Endodermal cell (in vitro differentiated cells): Measurements from ENCODE around the gene ASB6. TPM values are rescaled to one million over a fixed set of nuclear protein-coding genes. Genes with fewer than 3 reads are reported as not detected.

Experiments used
- DNase-seq: peaks from one replicate; pipeline ENCODE4 v3.0.0-alpha.2; 2017
- H3K27ac ChIP-seq: 2 replicates; pipeline ENCODE4 v1.5.1; 2013; ENCODE audit warnings: mild to moderate bottlenecking, low read depth, low read length, moderate library complexity
- H3K27me3 ChIP-seq: 2 replicates; pipeline ENCODE4 v1.6.1; 2013; ENCODE audit warnings: mild to moderate bottlenecking, low read length, moderate library complexity; ENCODE audit not compliant: insufficient read depth, control insufficient read depth, poor library complexity, severe bottlenecking
- H3K36me3 ChIP-seq: 2 replicates; pipeline ENCODE4 v1.7.0; 2013; ENCODE audit warnings: mild to moderate bottlenecking, low read length, moderate library complexity; ENCODE audit not compliant: control insufficient read depth, insufficient read depth
- H3K4me1 ChIP-seq: one replicate; pipeline ENCODE4 v1.7.0; 2013; ENCODE audit warnings: low read length; ENCODE audit not compliant: control insufficient read depth, insufficient read depth
- H3K4me3 ChIP-seq: 2 replicates; pipeline ENCODE4 v1.5.1; 2013; ENCODE audit warnings: mild to moderate bottlenecking, low read length, moderate library complexity
- H3K9ac ChIP-seq: 2 replicates; pipeline ENCODE4 v1.6.1; 2013; ENCODE audit warnings: mild to moderate bottlenecking, low read length, moderate library complexity; ENCODE audit not compliant: poor library complexity, severe bottlenecking; ENCODE audit errors: extremely low read depth
- H3K9me3 ChIP-seq: 2 replicates; pipeline ENCODE4 v1.6.1; 2013; ENCODE audit warnings: mild to moderate bottlenecking, low read length, moderate library complexity; ENCODE audit not compliant: control insufficient read depth
- H3K27ac Mint-ChIP-seq: 2 replicates; pipeline ENCODE4 v1.8.0; 2020; ENCODE audit warnings: mixed read lengths
- H3K27me3 Mint-ChIP-seq: 2 replicates; pipeline ENCODE4 v1.8.0; 2021; ENCODE audit warnings: mild to moderate bottlenecking, mixed read lengths; ENCODE audit not compliant: insufficient read depth
- H3K36me3 Mint-ChIP-seq: 2 replicates; pipeline ENCODE4 v1.8.0; 2020; ENCODE audit warnings: low read depth, mixed read lengths
- H3K4me1 Mint-ChIP-seq: 2 replicates; pipeline ENCODE4 v1.8.0; 2020; ENCODE audit warnings: mixed read lengths
- H3K4me3 Mint-ChIP-seq: 2 replicates; pipeline ENCODE4 v1.8.0; 2020; ENCODE audit warnings: mild to moderate bottlenecking, moderate library complexity, mixed read lengths
- H3K9me3 Mint-ChIP-seq: 2 replicates; pipeline ENCODE4 v1.8.0; 2020; ENCODE audit warnings: mild to moderate bottlenecking, mixed read lengths
- CTCF ChIP-seq: fragments of 200-600 bp; sonication (generic); conservative IDR thresholded peaks from 2 replicates; pipeline ENCODE4 v1.5.0; 2021; ENCODE audit warnings: antibody characterized with exemption, mild to moderate bottlenecking
- WGBS, 2 experiments: methylation state at CpG; one replicate each; pipeline versions ENCODE4 v1.1.5 to v1.1.7; 2013; ENCODE audit warnings: missing lambda C conversion rate in 2 of 2, mixed read lengths in 1 of 2; ENCODE audit not compliant: insufficient coverage in 1 of 2, insufficient read length in 1 of 2; 5-methylcytosine and 5-hydroxymethylcytosine counted together
- total RNA-seq, 2 donors: library from RNA; stranded (reverse); fragmentation: NEBNext Ultra II Directional in 1 of 2; extraction: Animal tissue kit (Norgen Biotek cat#: 25700) in 1 of 2; gene quantifications; 2 replicates in 1 of 2; 3 replicates in 1 of 2; pipeline ENCODE4 v1.2.1, GENCODE V29; 2021

ASB6 gene
- total RNA-seq, 2 donors from 2014 or later: 19.8 to 20.2 TPM

- H3K4me1 ChIP-seq: no peaks in the 10 kb centered on the region
- H3K27me3 Mint-ChIP-seq: peaks cover 4% of the 10 kb centered on the region
- H3K9me3 Mint-ChIP-seq: no peaks in the 10 kb centered on the region
- H3K36me3 Mint-ChIP-seq: no peaks in the 10 kb centered on the region
- H3K4me3 Mint-ChIP-seq: no peak overlapping the region
- H3K27ac Mint-ChIP-seq: no peak overlapping the region
- no peaks in the 10 kb centered on the region for H3K4me1 Mint-ChIP-seq
- H3K36me3 ChIP-seq: no peaks in the 10 kb centered on the region
- no peak overlapping the region for H3K9ac ChIP-seq
- DNase-seq: no peak
- H3K27me3 ChIP-seq: no peaks in the 10 kb centered on the region
- no peaks in the 10 kb centered on the region for H3K9me3 ChIP-seq
- 79 to 100% methylated on average over 4 to 10 of the region's 10 CpGs for WGBS, 2 experiments
- no peak overlapping the region for H3K27ac ChIP-seq
- H3K4me3 ChIP-seq: no peak overlapping the region
- TF ChIP-seq CTCF: no peak
Measured at GRCh38 chr9:129647635-129648034, 5.7 kb upstream of the ASB6 start.

- no peaks in the 10 kb centered on the region for H3K36me3 Mint-ChIP-seq
- peaks cover 4% of the 10 kb centered on the region for H3K27me3 Mint-ChIP-seq
- Histone ChIP-seq H3K27ac (no peak overlapping the region), H3K36me3 (no peaks in the 10 kb centered on the region), H3K9me3 (no peaks in the 10 kb centered on the region), H3K4me1 (no peaks in the 10 kb centered on the region), H3K27me3 (no peaks in the 10 kb centered on the region), H3K4me3 (no peak overlapping the region), H3K9ac (no peak overlapping the region)
- 89 to 100% methylated on average over 2 to 7 of the region's 7 CpGs for WGBS, 2 experiments
- H3K4me1 Mint-ChIP-seq: peaks cover 3% of the 10 kb centered on the region
- H3K27ac Mint-ChIP-seq: no peak overlapping the region
- no peak for DNase-seq
- H3K9me3 Mint-ChIP-seq: no peaks in the 10 kb centered on the region
- H3K4me3 Mint-ChIP-seq: no peak overlapping the region
- TF ChIP-seq CTCF: no peak
Measured at GRCh38 chr9:129646654-129647053, 4.7 kb upstream of the ASB6 start.

GRCh38 chr9:129646252-129646651 is 4.3 kb upstream of the ASB6 start:
- Mint-ChIP-seq H3K4me3 (no peak overlapping the region), H3K9me3 (no peaks in the 10 kb centered on the region), H3K4me1 (peaks cover 4% of the 10 kb centered on the region), H3K27me3 (peaks cover 2% of the 10 kb centered on the region), H3K27ac (no peak overlapping the region), H3K36me3 (no peaks in the 10 kb centered on the region)
- no peaks in the 10 kb centered on the region for H3K36me3 ChIP-seq
- WGBS, 2 experiments: 84 to 91% methylated on average over 8 to 12 of the region's 12 CpGs
- no peak overlapping the region for H3K4me3 ChIP-seq
- H3K9ac ChIP-seq: no peak overlapping the region
- no peak overlapping the region for H3K27ac ChIP-seq
- H3K4me1 ChIP-seq: no peaks in the 10 kb centered on the region
- TF ChIP-seq CTCF: no peak
- H3K9me3 ChIP-seq: no peaks in the 10 kb centered on the region
- no peaks in the 10 kb centered on the region for H3K27me3 ChIP-seq
- DNase-seq: no peak
